ENCODE results near the gene MACROD2. TPM values are rescaled to one million over a fixed set of nuclear protein-coding genes. Genes with fewer than 3 reads are reported as not detected.

MACROD2 gene
- total RNA-seq, 6 experiments from 2014 or later, result 0.05 to 0.57 (median 0.11) TPM; not detected in 1

- Mint-ChIP-seq H3K36me3 (ENCODE audit: low read depth) (no peaks in the 10 kb centered on the region), H3K4me1 (ENCODE audit: low read depth) (no peaks in the 10 kb centered on the region), H3K27ac (no peak overlapping the region), H3K9me3 (peaks cover 7% of the 10 kb centered on the region; the same call in 1 of the 2 replicates), H3K27me3 (ENCODE audit: insufficient read depth) (no peaks in the 10 kb centered on the region; the same call in 1 of the 2 replicates), H3K4me3 (no peak overlapping the region)
- TF ChIP-seq, protein P1, sequence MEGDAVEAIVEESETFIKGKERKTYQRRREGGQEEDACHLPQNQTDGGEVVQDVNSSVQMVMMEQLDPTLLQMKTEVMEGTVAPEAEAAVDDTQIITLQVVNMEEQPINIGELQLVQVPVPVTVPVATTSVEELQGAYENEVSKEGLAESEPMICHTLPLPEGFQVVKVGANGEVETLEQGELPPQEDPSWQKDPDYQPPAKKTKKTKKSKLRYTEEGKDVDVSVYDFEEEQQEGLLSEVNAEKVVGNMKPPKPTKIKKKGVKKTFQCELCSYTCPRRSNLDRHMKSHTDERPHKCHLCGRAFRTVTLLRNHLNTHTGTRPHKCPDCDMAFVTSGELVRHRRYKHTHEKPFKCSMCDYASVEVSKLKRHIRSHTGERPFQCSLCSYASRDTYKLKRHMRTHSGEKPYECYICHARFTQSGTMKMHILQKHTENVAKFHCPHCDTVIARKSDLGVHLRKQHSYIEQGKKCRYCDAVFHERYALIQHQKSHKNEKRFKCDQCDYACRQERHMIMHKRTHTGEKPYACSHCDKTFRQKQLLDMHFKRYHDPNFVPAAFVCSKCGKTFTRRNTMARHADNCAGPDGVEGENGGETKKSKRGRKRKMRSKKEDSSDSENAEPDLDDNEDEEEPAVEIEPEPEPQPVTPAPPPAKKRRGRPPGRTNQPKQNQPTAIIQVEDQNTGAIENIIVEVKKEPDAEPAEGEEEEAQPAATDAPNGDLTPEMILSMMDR (IDR thresholded peaks at IDR 0.05), result no peak
- no peak for DNase-seq
Measured at GRCh38 chr20:15827628-15828027, 1832.3 kb downstream of the MACROD2 start.

- no peak for DNase-seq
- Mint-ChIP-seq H3K27ac (no peak overlapping the region), H3K36me3 (ENCODE audit: low read depth) (no peaks in the 10 kb centered on the region), H3K27me3 (ENCODE audit: insufficient read depth) (no peaks in the 10 kb centered on the region; the same call in 1 of the 2 replicates), H3K9me3 (peaks cover 21% of the 10 kb centered on the region; the same call in 1 of the 2 replicates), H3K4me3 (no peak overlapping the region), H3K4me1 (ENCODE audit: low read depth) (no peaks in the 10 kb centered on the region)
- TF ChIP-seq, protein P1 (IDR thresholded peaks at IDR 0.05), result no peak
Measured at GRCh38 chr20:15831201-15831600, 1835.9 kb downstream of the MACROD2 start.

GRCh38 chr20:15832512-15832911, 1837.2 kb downstream of the MACROD2 start:
- H3K36me3 Mint-ChIP-seq (ENCODE audit: low read depth), result no peaks in the 10 kb centered on the region
- no peaks in the 10 kb centered on the region; the same call in 1 of the 2 replicates for H3K27me3 Mint-ChIP-seq (ENCODE audit: insufficient read depth)
- no peaks in the 10 kb centered on the region for H3K4me1 Mint-ChIP-seq (ENCODE audit: low read depth)
- H3K27ac Mint-ChIP-seq, result no peak overlapping the region
- H3K9me3 Mint-ChIP-seq, result peaks cover 21% of the 10 kb centered on the region; the same call in 1 of the 2 replicates
- TF ChIP-seq, protein P1 (IDR thresholded peaks at IDR 0.05), result no peak
- H3K4me3 Mint-ChIP-seq, result no peak overlapping the region
- no peak for DNase-seq

- Mint-ChIP-seq H3K4me3 (no peak overlapping the region), H3K36me3 (ENCODE audit: low read depth) (no peaks in the 10 kb centered on the region), H3K27ac (no peak overlapping the region), H3K4me1 (ENCODE audit: low read depth) (no peaks in the 10 kb centered on the region), H3K27me3 (ENCODE audit: insufficient read depth) (no peaks in the 10 kb centered on the region; the same call in 1 of the 2 replicates), H3K9me3 (peaks cover 21% of the 10 kb centered on the region; the same call in 1 of the 2 replicates)
- TF ChIP-seq, protein P1 (IDR thresholded peaks at IDR 0.05), result no peak
- DNase-seq, result no peak
Measured at GRCh38 chr20:15834857-15835256, 1839.5 kb downstream of the MACROD2 start.

DNA sequence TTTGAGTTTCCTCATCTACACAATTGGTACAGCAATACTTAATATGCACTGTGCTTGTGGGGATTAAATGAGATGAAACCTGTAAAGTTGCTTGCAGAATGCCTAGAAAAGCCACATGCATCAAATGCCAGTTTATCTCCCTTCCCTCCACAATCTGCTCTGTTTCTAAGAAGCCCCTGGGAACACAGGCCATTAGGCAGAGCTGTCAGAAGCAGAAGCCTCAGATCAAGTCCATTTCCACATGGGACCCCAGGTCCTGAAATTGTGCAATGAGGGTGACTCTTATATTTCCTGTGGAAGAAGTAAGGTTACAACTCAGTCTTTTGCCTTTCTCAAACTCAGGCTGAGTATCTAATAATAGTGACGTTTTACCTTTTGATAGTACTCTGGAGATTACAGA, 1840.5 kb downstream of the MACROD2 start:
- DNase-seq, result no peak
- Mint-ChIP-seq H3K36me3 (ENCODE audit: low read depth) (no peaks in the 10 kb centered on the region), H3K9me3 (peaks cover 21% of the 10 kb centered on the region; the same call in 1 of the 2 replicates), H3K27ac (no peak overlapping the region), H3K27me3 (ENCODE audit: insufficient read depth) (no peaks in the 10 kb centered on the region; the same call in 1 of the 2 replicates), H3K4me1 (ENCODE audit: low read depth) (no peaks in the 10 kb centered on the region), H3K4me3 (no peak overlapping the region)
- TF ChIP-seq, protein P1 (IDR thresholded peaks at IDR 0.05), result no peak
